ENCODE data around the gene KCNIP3. TPM values are rescaled to one million over a fixed set of nuclear protein-coding genes. Genes with fewer than 3 reads are reported as not detected.
"Not testable (repeated sequence)": the region's sequence is repeated elsewhere in the genome, so short reads cannot be mapped to it uniquely, and the experiment has no call there.

KCNIP3 gene
- total RNA-seq, 2 donors from 2014 or later = 10.5 to 17.9 TPM

DNA sequence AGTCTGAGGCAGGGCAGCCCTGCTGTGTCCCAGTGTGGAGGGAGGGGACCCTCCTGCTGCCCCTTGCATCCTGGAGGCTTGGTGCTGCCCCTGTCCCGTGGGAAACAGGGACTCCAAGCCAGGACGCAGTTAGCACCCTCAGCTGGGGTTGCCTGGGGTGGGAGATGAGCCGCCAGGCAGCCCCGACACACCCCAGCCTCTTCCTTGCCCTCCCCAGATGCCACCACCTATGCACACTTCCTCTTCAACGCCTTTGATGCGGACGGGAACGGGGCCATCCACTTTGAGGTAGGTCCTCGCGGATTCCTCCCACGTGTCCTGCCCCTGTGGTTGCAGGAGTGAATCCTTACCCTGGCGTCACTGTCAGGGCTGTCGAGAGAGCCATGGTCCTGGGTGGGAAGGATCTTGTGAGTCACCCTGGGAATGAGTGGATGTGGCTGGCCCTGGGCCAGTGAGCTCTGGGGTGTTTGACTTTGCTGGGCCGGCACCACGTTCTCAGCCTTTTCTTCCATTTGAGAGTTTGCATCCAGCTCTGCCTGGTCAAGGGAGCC, 77.8 kb downstream of the KCNIP3 start:
- DNase-seq (ENCODE audit: low spot score) = peak; percentile 72
- intact Hi-C loops (cut with DNase I) = no loop called here

DNA sequence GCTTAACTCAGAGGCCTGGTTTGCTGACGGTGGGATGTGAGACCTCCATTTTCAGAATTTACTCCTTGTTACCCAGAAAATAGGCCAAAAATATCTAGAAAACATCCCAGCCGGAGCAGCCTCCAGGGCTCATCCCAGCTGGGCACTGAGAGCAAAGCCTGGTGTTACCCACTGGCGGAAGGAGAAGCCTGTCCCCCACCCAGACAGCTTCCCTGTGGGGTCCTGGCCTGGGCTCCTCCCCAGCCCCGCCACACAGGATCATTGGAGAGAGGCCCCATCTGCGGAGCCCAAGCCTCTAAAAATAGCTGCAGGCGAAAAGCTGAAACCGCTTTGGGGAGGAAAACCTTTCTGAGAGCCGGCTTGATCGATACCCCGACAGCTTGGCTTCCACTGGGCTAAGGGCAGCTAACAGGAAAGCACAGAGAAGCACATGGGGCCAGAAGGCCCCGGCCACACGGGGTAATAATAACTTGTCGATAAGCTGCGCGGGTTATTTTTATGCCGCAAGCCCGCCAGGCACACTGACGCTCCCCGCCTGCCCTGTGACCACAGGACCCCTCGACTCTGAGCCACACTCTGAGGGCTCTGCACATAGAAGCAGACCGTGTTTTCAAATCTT, 78.5 kb downstream of the KCNIP3 start:
- DNase-seq (ENCODE audit: low spot score) = peak; percentile 48
- intact Hi-C loops (cut with DNase I) = no loop called here

DNA sequence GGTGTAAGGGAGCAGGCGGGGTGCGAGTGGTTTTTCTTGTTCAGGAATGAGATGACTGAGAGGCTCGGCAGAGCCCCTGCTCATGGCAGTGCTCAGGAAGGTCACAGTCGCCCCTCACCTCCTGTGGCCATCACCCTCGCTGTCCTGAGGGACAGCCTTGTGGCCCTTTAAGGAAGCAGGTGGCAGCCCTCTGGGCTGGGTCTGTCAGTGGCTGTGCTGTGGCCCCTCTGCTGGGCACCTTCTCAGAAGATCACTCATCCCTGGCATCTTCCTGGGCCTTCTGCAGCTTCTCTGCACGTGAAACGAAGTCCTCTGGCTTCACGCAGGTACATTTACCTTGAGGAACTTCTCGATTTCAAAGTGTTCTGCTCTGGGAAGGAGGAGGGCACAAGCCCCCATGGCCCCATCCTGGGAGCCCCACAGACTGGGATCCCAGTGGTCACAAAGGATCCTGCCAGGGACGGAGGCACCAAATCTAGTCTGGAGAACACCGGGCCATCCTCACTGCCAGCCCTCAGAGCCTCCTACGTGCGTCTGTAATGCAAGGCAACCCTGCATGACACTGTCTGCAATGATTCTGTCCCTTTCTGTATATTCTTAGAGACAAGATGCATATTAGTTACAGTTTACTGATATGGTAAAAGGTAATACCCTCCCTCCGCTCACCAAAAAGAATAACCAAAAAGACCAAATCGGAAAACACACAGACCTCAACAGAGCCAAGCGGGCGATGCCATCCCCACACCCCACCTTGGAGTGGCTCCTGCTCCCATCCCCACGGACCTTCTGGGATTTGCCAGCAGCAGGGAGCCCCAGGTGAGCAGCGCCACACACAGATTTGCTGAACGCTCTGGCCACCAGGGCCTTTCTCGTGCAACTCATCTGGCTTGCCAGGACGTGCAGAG, 79.4 kb downstream of the KCNIP3 start:
- peak; percentile 64 for DNase-seq (ENCODE audit: low spot score)

DNA sequence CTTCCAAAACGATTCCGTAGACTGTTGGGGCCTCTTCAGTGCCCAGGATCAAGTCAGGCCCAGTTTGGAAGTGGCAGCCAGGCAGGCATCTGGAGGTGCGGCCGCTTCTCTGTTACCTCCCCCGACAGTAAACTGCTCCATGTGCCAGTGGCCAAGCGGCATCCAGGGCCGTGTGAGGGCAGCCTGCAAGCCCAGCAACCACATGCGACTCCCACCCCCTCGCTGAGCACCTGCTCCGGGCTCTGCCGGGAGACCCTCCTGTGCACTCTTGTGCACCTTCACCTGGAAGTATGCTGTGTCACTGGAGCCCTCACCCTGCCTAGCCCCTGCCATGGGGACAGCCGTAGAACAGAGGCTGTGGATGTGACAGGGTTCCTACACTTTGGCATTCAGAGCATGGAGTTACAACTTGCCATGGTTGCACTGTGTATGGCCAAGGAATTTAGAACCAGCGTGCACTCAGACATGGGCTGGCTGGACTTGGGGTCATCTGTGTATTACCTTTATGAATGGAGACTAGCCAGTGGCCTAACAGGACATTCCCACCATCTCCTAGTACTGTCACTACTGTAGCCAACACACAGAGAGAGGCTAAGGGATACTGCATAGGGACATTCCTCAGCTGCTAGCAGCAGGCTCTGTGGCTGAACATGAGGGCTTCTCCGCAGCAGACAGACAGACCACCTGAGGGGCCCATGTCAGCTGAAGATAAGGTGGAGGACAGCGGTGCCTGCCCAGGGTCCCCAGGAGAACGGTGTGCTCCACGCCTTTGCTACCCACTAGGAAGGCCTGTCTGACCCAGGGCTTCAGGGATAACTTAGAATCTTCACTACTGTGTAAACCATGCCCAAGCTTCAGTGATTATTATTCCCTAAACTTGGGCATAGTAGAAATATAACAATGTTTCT, 80.3 kb downstream of the KCNIP3 start:
- intact Hi-C loops (cut with DNase I) = no loop called here
- DNase-seq (ENCODE audit: low spot score) = peak; percentile 71

More for the DNA sequence above, 79.4 kb downstream of the KCNIP3 start:
- intact Hi-C loops (cut with DNase I) = no loop called here

DNA sequence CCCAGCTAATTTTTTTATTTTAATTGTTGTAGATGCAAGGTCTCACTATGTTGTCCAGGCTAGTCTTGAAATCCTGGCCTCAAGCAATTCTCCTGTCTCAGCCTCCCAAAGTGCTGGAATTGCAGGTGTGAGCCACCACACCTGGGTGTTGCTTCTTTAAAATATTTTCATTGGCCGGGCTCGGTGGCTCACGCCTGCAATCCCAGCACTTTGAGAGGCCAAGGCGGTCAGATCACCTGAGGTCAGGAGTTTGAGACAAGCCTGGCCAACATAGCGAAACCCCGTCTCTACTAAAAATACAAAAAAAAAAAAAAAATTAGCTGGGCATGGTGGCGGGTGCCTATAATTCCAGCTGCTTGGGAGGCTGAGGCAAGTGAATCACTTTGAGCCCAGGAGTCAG, 81.1 kb downstream of the KCNIP3 start:
- intact Hi-C loops (cut with DNase I); DNase-seq (ENCODE audit: low spot score): not testable (repeated sequence)

GRCh38 chr2:95379371-95379831, 82.3 kb downstream of the KCNIP3 start:
- peak; percentile 69 for DNase-seq (ENCODE audit: low spot score)
- intact Hi-C loops (cut with DNase I) = no loop called here

DNA sequence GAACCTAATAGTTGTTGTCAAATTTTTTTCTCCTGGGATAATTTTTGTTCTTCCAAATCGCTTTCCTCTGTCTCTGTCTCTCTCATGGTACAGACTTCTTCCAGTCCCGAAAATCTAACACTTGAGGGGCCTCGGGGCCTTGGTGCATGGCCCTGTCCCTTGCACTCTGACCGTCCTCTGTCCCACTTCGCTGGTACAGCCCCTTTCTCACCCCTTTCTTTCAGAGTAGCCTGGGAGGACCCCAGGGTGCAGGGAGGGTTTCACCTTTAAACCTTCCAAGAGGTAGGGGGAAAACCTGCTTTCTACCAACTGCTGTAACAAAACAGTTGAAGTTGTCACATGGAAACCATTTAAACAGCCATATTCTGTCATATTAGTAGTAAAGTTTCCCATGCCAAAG, 83.1 kb downstream of the KCNIP3 start:
- DNase-seq (ENCODE audit: low spot score) = peak; percentile 38
- intact Hi-C loops (cut with DNase I) = no loop called here

DNA sequence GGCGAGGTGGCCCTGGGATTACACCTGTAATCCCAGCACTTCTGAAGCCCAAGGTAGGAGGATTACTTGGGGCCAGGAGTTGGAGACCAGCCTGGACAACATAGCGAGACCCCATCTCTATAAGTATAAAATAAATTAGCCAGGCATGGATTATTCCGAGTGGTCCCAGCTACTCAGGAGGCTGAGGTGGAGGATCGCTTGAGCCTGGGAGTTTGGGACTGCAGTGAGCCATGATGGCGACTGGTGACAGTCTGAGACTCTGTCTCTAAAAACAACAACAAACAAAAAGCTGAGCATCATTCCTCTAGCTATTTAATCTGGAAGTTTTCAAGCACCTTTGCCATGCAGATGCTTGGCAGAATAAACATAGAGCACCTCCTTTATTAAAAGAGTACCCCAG, 83.6 kb downstream of the KCNIP3 start:
- intact Hi-C loops (cut with DNase I) = no loop called here
- peak; percentile 29 for DNase-seq (ENCODE audit: low spot score)

DNA sequence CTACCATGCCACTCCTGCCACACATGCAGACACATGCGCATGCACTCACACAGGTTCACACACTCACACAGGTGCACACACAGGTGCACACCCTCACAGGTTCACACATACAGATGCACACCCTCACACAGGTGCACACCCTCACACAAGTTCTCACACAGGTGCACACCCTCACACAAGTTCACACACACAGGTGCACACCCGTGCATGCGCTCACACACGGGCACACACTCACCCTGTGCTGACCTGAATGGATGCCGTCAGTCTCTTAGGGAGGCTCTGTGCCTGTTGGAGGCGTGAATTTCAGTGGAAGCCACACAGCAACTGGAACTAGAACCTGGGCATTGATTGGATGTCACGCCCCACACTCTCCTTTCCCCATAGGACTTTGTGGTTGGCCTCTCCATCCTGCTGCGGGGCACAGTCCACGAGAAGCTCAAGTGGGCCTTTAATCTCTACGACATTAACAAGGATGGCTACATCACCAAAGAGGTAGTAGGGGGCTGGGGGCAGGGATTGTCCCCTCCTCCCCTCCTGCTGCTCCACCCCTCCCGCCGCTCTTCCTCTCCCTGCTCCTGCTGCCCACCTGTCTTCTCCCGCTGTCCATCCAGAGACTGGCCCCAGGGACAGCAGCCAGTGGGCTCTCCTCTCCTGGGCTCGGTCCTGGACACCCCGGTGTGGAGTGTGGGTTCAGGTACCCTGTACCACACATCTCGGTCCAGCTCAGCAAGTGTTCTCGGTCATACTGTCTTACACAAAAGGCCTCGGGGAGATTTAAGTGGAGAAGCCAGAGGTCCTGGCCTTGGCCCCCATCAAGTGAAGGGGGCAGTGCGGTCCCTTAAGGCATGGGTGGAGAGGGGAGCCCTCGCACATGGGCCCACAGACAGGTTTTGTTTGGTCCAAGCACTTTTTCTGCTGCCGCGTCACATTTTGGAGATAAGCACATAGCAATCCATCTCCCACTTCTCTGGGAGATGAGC, 84.4 kb downstream of the KCNIP3 start:
- peak; percentile 62 for DNase-seq (ENCODE audit: low spot score)
- intact Hi-C loops (cut with DNase I) = no loop called here

- intact Hi-C loops (cut with DNase I) = no loop called here
- peak; percentile 81 for DNase-seq (ENCODE audit: low spot score)
These were observed 85.0 kb downstream of the KCNIP3 start for GRCh38 chr2:95382192-95382591.

- intact Hi-C loops (cut with DNase I) = no loop called here
- DNase-seq (ENCODE audit: low spot score) = peak; percentile 67
These were observed 85.8 kb downstream of the KCNIP3 start for GRCh38 chr2:95382686-95383634.

GRCh38 chr2:95383635-95384027, 86.5 kb downstream of the KCNIP3 start:
- DNase-seq (ENCODE audit: low spot score) = peak; percentile 78
- intact Hi-C loops (cut with DNase I) = no loop called here

- intact Hi-C loops (cut with DNase I) = no loop called here
- DNase-seq (ENCODE audit: low spot score) = peak; percentile 89
These were observed 87.9 kb downstream of the KCNIP3 start for GRCh38 chr2:95384854-95385569.

- intact Hi-C loops (cut with DNase I) = no loop called here
- peak; percentile 85 for DNase-seq (ENCODE audit: low spot score)
These were observed 88.4 kb downstream of the KCNIP3 start for GRCh38 chr2:95385570-95385984.

DNA sequence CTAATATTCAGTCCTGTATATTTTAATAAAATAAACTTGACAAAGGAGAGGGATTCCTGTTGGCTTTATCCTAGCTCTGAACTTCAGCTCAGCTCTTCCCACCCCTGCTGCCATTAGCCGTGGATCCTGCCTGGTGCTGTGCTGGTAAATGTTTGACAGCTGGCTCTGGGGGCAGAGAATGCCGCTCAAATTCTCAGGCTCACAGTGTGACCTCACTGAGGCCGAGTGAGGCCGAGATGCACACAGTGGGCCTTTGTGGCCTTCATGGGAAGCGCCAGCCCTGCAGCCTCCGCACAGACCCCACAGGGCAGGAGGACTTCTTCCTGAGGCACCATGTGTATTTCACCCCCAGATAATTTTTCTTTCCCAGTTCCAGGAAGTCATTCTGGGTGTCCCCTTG, 88.9 kb downstream of the KCNIP3 start:
- peak; percentile 62 for DNase-seq (ENCODE audit: low spot score)
- intact Hi-C loops (cut with DNase I) = no loop called here

- intact Hi-C loops (cut with DNase I) = no loop called here
- peak; percentile 47 for DNase-seq (ENCODE audit: low spot score)
These were observed 90.2 kb downstream of the KCNIP3 start for GRCh38 chr2:95387358-95387757.

Data from posterior vena cava (tissue), 2 donors.